Memory B cell (primary cell): ENCODE data around the gene UNC45B.
"Not testable (repeated sequence)": the region's sequence is repeated elsewhere in the genome, so short reads cannot be mapped to it uniquely, and the experiment has no call there.

Source experiments
- ATAC-seq: fragments of 150-1000 bp; cut with Tn5 transposase; 2 replicates; pipeline ENCODE4 v1.10.0; 2021; ENCODE audit warnings: low read depth, mild to moderate bottlenecking, moderate library complexity
- DNase-seq, 2 donors: peaks; one replicate each; pipeline ENCODE4 v3.0.0; 2022; ENCODE audit warnings: low spot score in 2 of 2
- H3K27ac Mint-ChIP-seq: one replicate; pipeline ENCODE4 v1.8.0; 2022; ENCODE audit warnings: mild to moderate bottlenecking, moderate library complexity, mixed read lengths
- H3K27me3 Mint-ChIP-seq: one replicate; pipeline ENCODE4 v1.8.0; 2022; ENCODE audit warnings: mixed read lengths
- H3K36me3 Mint-ChIP-seq: one replicate; pipeline ENCODE4 v1.8.0; 2022; ENCODE audit warnings: mild to moderate bottlenecking, mixed read lengths
- H3K4me1 Mint-ChIP-seq: one replicate; pipeline ENCODE4 v1.8.0; 2022; ENCODE audit warnings: mixed read lengths
- H3K4me3 Mint-ChIP-seq: one replicate; pipeline ENCODE4 v1.8.0; 2022; ENCODE audit warnings: mild to moderate bottlenecking, moderate library complexity, mixed read lengths
- H3K9me3 Mint-ChIP-seq: one replicate; pipeline ENCODE4 v1.8.0; 2022; ENCODE audit warnings: mixed read lengths

The UNC45B gene

GRCh38 chr17:35147375-35147905, at the start of gene UNC45B:
TSS of gene UNC45B (plus strand) at chr17:35147817. CDS start at chr17:35148264, 447 bp downstream.
- no peak for ATAC-seq
- no peaks in the 10 kb centered on the region for H3K36me3 Mint-ChIP-seq
- H3K4me1 Mint-ChIP-seq, result peaks cover under 1% of the 10 kb centered on the region
- H3K27me3 Mint-ChIP-seq, result peaks cover 6% of the 10 kb centered on the region
- no peak for DNase-seq
- no peak within 1 kb of the TSS for H3K27ac Mint-ChIP-seq
- no peak within 1 kb of the TSS for H3K4me3 Mint-ChIP-seq
- H3K9me3 Mint-ChIP-seq, result no peaks in the 10 kb centered on the region

- Mint-ChIP-seq H3K9me3 (no peaks in the 10 kb centered on the region), H3K4me3 (no peak overlapping the region), H3K27ac (no peak overlapping the region), H3K4me1 (peaks cover 3% of the 10 kb centered on the region), H3K27me3 (no peaks in the 10 kb centered on the region), H3K36me3 (peaks cover 14% of the 10 kb centered on the region)
- ATAC-seq (no peak), DNase-seq (no peak)
These were observed 47.7 kb upstream of the UNC45B start for GRCh38 chr17:35099908-35100307.

GRCh38 chr17:35101036-35101435, 46.6 kb upstream of the UNC45B start:
- Mint-ChIP-seq H3K4me1 (peaks cover 3% of the 10 kb centered on the region), H3K9me3 (no peaks in the 10 kb centered on the region), H3K27ac (no peak overlapping the region), H3K36me3 (peaks cover 22% of the 10 kb centered on the region), H3K27me3 (no peaks in the 10 kb centered on the region), H3K4me3 (no peak overlapping the region)
- no peak for ATAC-seq
- DNase-seq, result no peak

GRCh38 chr17:35101725-35102124, 45.9 kb upstream of the UNC45B start:
- no peak for DNase-seq
- H3K27ac Mint-ChIP-seq, result no peak overlapping the region
- peaks cover 29% of the 10 kb centered on the region for H3K36me3 Mint-ChIP-seq
- no peaks in the 10 kb centered on the region for H3K9me3 Mint-ChIP-seq
- H3K4me1 Mint-ChIP-seq, result peaks cover 3% of the 10 kb centered on the region
- no peak overlapping the region for H3K4me3 Mint-ChIP-seq
- no peaks in the 10 kb centered on the region for H3K27me3 Mint-ChIP-seq
- ATAC-seq, result no peak

GRCh38 chr17:35103271-35103670, 44.3 kb upstream of the UNC45B start:
- no peak overlapping the region for H3K27ac Mint-ChIP-seq
- peaks cover 3% of the 10 kb centered on the region for H3K4me1 Mint-ChIP-seq
- H3K4me3 Mint-ChIP-seq, result no peak overlapping the region
- H3K27me3 Mint-ChIP-seq, result no peaks in the 10 kb centered on the region
- no peaks in the 10 kb centered on the region for H3K9me3 Mint-ChIP-seq
- no peak for DNase-seq
- H3K36me3 Mint-ChIP-seq, result peaks cover 30% of the 10 kb centered on the region
- no peak for ATAC-seq

GRCh38 chr17:35104844-35105450, 42.7 kb upstream of the UNC45B start:
- no peak for DNase-seq
- H3K27me3 Mint-ChIP-seq, result no peaks in the 10 kb centered on the region
- no peak overlapping the region for H3K4me3 Mint-ChIP-seq
- ATAC-seq, result no peak
- H3K27ac Mint-ChIP-seq, result no peak overlapping the region
- H3K36me3 Mint-ChIP-seq, result peaks cover 26% of the 10 kb centered on the region
- no peaks in the 10 kb centered on the region for H3K9me3 Mint-ChIP-seq
- H3K4me1 Mint-ChIP-seq, result peaks cover 3% of the 10 kb centered on the region

- not testable (repeated sequence) for H3K27ac Mint-ChIP-seq, H3K4me3 Mint-ChIP-seq, H3K9me3 Mint-ChIP-seq, H3K4me1 Mint-ChIP-seq, ATAC-seq, DNase-seq, H3K27me3 Mint-ChIP-seq
- peaks cover 16% of the 10 kb centered on the region for H3K36me3 Mint-ChIP-seq
These were observed 36.8 kb upstream of the UNC45B start for GRCh38 chr17:35110791-35111190.

GRCh38 chr17:35116845-35117244, 30.8 kb upstream of the UNC45B start:
- peaks cover 11% of the 10 kb centered on the region for H3K36me3 Mint-ChIP-seq
- no peak overlapping the region for H3K4me3 Mint-ChIP-seq
- no peak overlapping the region for H3K27ac Mint-ChIP-seq
- H3K9me3 Mint-ChIP-seq, result no peaks in the 10 kb centered on the region
- DNase-seq (no peak), ATAC-seq (no peak)
- no peaks in the 10 kb centered on the region for H3K27me3 Mint-ChIP-seq
- peaks cover 19% of the 10 kb centered on the region for H3K4me1 Mint-ChIP-seq

- no peaks in the 10 kb centered on the region for H3K9me3 Mint-ChIP-seq
- peaks cover 10% of the 10 kb centered on the region for H3K36me3 Mint-ChIP-seq
- H3K4me3 Mint-ChIP-seq, result peak overlapping the region; percentile 50
- peaks cover 19% of the 10 kb centered on the region for H3K4me1 Mint-ChIP-seq
- H3K27me3 Mint-ChIP-seq, result no peaks in the 10 kb centered on the region
- H3K27ac Mint-ChIP-seq, result peak overlapping the region; percentile 65
- DNase-seq, result no peak
- no peak for ATAC-seq
These were observed 29.6 kb upstream of the UNC45B start for GRCh38 chr17:35117984-35118383.

GRCh38 chr17:35119370-35120165, 28.0 kb upstream of the UNC45B start, which contains the start of gene RAD51D:
TSS of gene RAD51D (minus strand) at chr17:35119860. CDS start at chr17:35119613, 247 bp downstream.
- peaks cover 9% of the 10 kb centered on the region for H3K36me3 Mint-ChIP-seq
- no peaks in the 10 kb centered on the region for H3K27me3 Mint-ChIP-seq
- H3K9me3 Mint-ChIP-seq, result no peaks in the 10 kb centered on the region
- ATAC-seq (peak; percentile 89), DNase-seq (peak; percentile 85 to 91)
- H3K27ac Mint-ChIP-seq, result peak within 1 kb of the TSS; percentile 89
- H3K4me3 Mint-ChIP-seq, result peak within 1 kb of the TSS; percentile 88
- H3K4me1 Mint-ChIP-seq, result peaks cover 19% of the 10 kb centered on the region

GRCh38 chr17:35121315-35121714, 26.3 kb upstream of the UNC45B start, which contains the start of gene FNDC8:
TSS of gene FNDC8 (plus strand) at chr17:35121615. CDS start at chr17:35121694, 79 bp downstream.
- no peaks in the 10 kb centered on the region for H3K27me3 Mint-ChIP-seq
- H3K36me3 Mint-ChIP-seq, result peaks cover 3% of the 10 kb centered on the region
- no peaks in the 10 kb centered on the region for H3K9me3 Mint-ChIP-seq
- ATAC-seq, result no peak
- H3K4me3 Mint-ChIP-seq, result no peak within 1 kb of the TSS
- H3K4me1 Mint-ChIP-seq, result peaks cover 14% of the 10 kb centered on the region
- H3K27ac Mint-ChIP-seq, result no peak within 1 kb of the TSS
- DNase-seq, result no peak

- H3K36me3 Mint-ChIP-seq, result peaks cover 7% of the 10 kb centered on the region
- H3K9me3 Mint-ChIP-seq, result no peaks in the 10 kb centered on the region
- no peak for DNase-seq
These were observed 19.7 kb upstream of the UNC45B start for GRCh38 chr17:35127751-35128514.

GRCh38 chr17:35129154-35129972, 18.3 kb upstream of the UNC45B start:
- Mint-ChIP-seq H3K27me3 (no peaks in the 10 kb centered on the region), H3K27ac (no peak overlapping the region), H3K9me3 (no peaks in the 10 kb centered on the region), H3K4me3 (no peak overlapping the region), H3K4me1 (no peaks in the 10 kb centered on the region), H3K36me3 (peaks cover 13% of the 10 kb centered on the region)
- no peak for ATAC-seq
- no peak for DNase-seq

More at GRCh38 chr17:35127751-35128514, 19.7 kb upstream of the UNC45B start:
- no peak overlapping the region for H3K4me3 Mint-ChIP-seq
- ATAC-seq, result no peak
- no peaks in the 10 kb centered on the region for H3K4me1 Mint-ChIP-seq
- no peak overlapping the region for H3K27ac Mint-ChIP-seq
- H3K27me3 Mint-ChIP-seq, result no peaks in the 10 kb centered on the region
